ENCODE measurements around the gene BMAL2. TPM values are rescaled to one million over a fixed set of nuclear protein-coding genes. Genes with fewer than 3 reads are reported as not detected.

The BMAL2 gene
- polyA plus RNA-seq, 1 experiment, result 3.6 TPM

GRCh38 chr12:27343255-27344000, 10.8 kb downstream of the BMAL2 start:
- Histone ChIP-seq H3K36me3 (ENCODE audit: control insufficient read depth, insufficient read depth, low read length) (no peaks in the 10 kb centered on the region), H3K27me3 (ENCODE audit: control insufficient read depth, insufficient read depth, low read length) (no peaks in the 10 kb centered on the region), H3K4me3 (ENCODE audit: low read depth, low read length) (no peak overlapping the region)
- TF ChIP-seq CTCF (IDR thresholded peaks at IDR 0.05; ENCODE audit: insufficient read depth, low read depth, low read length), result no peak
- ChIA-PET CTCF (interaction anchor here (0.9 to 1.4 kb wide), 2 partner anchors 10 to 12 kb away, joined by 3 read pairs; no protein-coding TSS in a partner anchor), POLR2A (no interaction called here)
- DNase-seq (ENCODE audit: low read depth), result peak; percentile 65

- Histone ChIP-seq H3K36me3 (ENCODE audit: control insufficient read depth, insufficient read depth, low read length) (no peaks in the 10 kb centered on the region), H3K27me3 (ENCODE audit: control insufficient read depth, insufficient read depth, low read length) (no peaks in the 10 kb centered on the region), H3K4me3 (ENCODE audit: low read depth, low read length) (no peak overlapping the region)
- DNase-seq (ENCODE audit: low read depth), result no peak
- ChIA-PET POLR2A (no interaction called here), CTCF (interaction anchor here (0.9 to 2.4 kb wide), 4 partner anchors 11 to 36 kb away, joined by 3 to 9 read pairs (median 3); no protein-coding TSS in a partner anchor)
- TF ChIP-seq CTCF (IDR thresholded peaks at IDR 0.05; ENCODE audit: insufficient read depth, low read depth, low read length), result no peak
Measured at GRCh38 chr12:27344246-27344645, 11.6 kb downstream of the BMAL2 start.

GRCh38 chr12:27344760-27345159, 12.1 kb downstream of the BMAL2 start:
- no peak for DNase-seq (ENCODE audit: low read depth)
- ChIA-PET POLR2A (no interaction called here), CTCF (interaction anchor here (0.6 to 2.4 kb wide), 3 partner anchors 10 to 460 kb away, joined by 3 to 9 read pairs (median 3); no protein-coding TSS in a partner anchor)
- no peaks in the 10 kb centered on the region for H3K27me3 ChIP-seq (ENCODE audit: control insufficient read depth, insufficient read depth, low read length)
- TF ChIP-seq CTCF (IDR thresholded peaks at IDR 0.05; ENCODE audit: insufficient read depth, low read depth, low read length), result no peak
- no peak overlapping the region for H3K4me3 ChIP-seq (ENCODE audit: low read depth, low read length)
- no peaks in the 10 kb centered on the region for H3K36me3 ChIP-seq (ENCODE audit: control insufficient read depth, insufficient read depth, low read length)

GRCh38 chr12:27345376-27345775, 12.7 kb downstream of the BMAL2 start:
- ChIA-PET POLR2A (no interaction called here), CTCF (interaction anchor here (0.6 to 2.4 kb wide), 3 partner anchors 10 to 460 kb away, joined by 3 to 9 read pairs (median 3); no protein-coding TSS in a partner anchor)
- no peak for DNase-seq (ENCODE audit: low read depth)
- TF ChIP-seq CTCF (IDR thresholded peaks at IDR 0.05; ENCODE audit: insufficient read depth, low read depth, low read length), result no peak
- H3K36me3 ChIP-seq (ENCODE audit: control insufficient read depth, insufficient read depth, low read length), result no peaks in the 10 kb centered on the region
- no peak overlapping the region for H3K4me3 ChIP-seq (ENCODE audit: low read depth, low read length)
- no peaks in the 10 kb centered on the region for H3K27me3 ChIP-seq (ENCODE audit: control insufficient read depth, insufficient read depth, low read length)

GRCh38 chr12:27347779-27348178, 15.1 kb downstream of the BMAL2 start:
- POLR2A ChIA-PET, result no interaction called here
- CTCF ChIA-PET, result no interaction called here
- no peaks in the 10 kb centered on the region for H3K27me3 ChIP-seq (ENCODE audit: control insufficient read depth, insufficient read depth, low read length)
- TF ChIP-seq CTCF (IDR thresholded peaks at IDR 0.05; ENCODE audit: insufficient read depth, low read depth, low read length), result no peak
- no peak for DNase-seq (ENCODE audit: low read depth)
- no peaks in the 10 kb centered on the region for H3K36me3 ChIP-seq (ENCODE audit: control insufficient read depth, insufficient read depth, low read length)
- H3K4me3 ChIP-seq (ENCODE audit: low read depth, low read length), result no peak overlapping the region

Data from BJ (cell line).